ENCODE data around the gene FOXJ3.
"Not testable (repeated sequence)": the region's sequence is repeated elsewhere in the genome, so short reads cannot be mapped to it uniquely, and the experiment has no call there.

The FOXJ3 gene

DNA sequence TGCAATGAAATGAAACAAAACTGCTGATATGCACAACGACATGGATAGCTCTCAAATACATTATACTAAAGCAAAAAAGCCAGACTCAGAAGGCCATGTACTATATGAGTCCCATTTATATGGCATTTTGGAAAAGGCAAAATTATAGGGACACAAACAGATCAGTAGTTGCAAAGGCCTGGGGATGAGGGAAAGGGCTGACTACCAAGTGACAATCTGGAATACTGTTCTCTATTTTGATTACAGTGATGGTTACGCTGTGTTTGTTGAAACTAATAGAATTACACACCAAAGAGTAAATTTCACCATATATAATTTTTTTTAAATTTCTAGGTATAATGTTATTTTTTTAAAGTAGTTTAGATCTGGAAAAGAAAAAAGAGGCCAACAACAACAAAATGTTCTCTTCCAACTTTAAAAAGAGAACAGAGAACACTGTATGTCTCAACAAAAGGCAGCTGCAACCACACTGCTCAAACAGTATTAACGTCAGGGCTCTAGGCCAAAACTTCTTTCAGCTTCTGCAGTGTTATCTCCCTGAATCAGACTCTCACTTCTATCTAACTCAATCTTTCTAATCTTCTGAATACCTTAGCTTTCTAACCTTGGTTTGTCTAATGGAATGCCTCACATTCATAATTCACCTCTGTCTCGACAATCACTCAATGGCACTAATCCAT, 75.8 kb downstream of the FOXJ3 start:
- no peak for DNase-seq (ENCODE audit: low read depth in 2 of 2, low spot score in 1 of 2)

GRCh38 chr1:42258218-42258617, 76.8 kb downstream of the FOXJ3 start:
- no peak for DNase-seq (ENCODE audit: low read depth in 2 of 2, low spot score in 1 of 2)

- DNase-seq (ENCODE audit: low read depth in 2 of 2, low spot score in 1 of 2): no peak
Observed at GRCh38 chr1:42251042-42251441, 84.0 kb downstream of the FOXJ3 start.

DNA sequence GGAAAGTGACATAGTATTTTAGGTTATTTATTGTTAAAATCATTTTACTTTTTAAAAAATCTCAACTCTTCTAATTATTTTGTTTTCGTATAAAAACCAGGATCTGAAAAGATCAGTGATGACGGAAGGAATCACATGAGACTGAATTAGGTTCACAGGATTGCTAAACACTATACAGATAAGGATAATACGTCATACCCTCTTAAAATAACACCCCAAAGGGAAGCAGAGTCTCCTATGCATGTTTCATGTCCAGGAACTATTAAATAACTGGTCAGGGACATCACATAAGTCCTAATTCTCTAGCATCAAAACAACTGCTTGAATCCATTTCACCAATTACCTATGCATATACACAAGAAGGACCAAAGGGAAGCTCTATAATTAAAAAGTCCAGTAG, 84.9 kb downstream of the FOXJ3 start:
- DNase-seq (ENCODE audit: low read depth in 2 of 2, low spot score in 1 of 2): no peak

- DNase-seq (ENCODE audit: low read depth in 2 of 2, low spot score in 1 of 2): no peak
Observed at GRCh38 chr1:42240966-42241755, 93.9 kb downstream of the FOXJ3 start.

DNA sequence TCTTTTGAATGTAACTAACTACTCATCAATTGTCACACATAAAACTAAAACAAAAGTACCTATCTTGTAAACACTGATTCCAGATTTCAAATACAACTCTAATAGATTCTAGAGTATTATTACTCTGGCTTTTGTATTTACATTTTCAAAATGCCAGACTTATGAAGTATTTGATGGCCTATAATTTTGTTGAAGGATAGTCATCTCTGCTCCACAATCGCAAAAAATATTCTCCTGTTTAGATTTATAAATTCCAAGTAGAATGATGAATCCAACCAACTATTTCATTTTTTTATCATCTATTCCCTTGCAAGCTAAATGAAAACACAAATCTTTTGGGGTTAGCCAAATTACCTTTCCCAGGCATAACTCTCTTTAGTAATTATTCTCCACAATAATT, 95.5 kb downstream of the FOXJ3 start:
- no peak for DNase-seq (ENCODE audit: low read depth in 2 of 2, low spot score in 1 of 2)

GRCh38 chr1:42239041-42239440, 96.0 kb downstream of the FOXJ3 start:
- DNase-seq (ENCODE audit: low read depth in 2 of 2, low spot score in 1 of 2): no peak

DNA sequence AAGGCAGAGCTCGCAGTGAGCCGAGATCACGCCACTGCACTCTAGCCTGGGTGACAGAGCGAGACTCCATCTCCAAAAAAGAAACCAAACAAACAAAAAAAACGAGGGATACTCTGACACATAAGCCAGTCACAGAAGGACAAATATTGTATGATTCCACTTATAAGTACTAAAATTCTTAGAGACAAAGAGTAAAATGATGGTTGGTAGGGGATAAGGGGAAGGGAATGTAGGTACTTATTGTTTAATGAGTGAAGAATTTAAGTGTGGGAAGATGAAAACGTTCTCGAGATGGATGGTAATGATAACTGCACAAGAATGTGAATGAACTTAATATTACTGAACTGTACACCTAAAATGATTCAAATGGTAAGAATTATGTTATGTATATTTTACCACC, 103.8 kb downstream of the FOXJ3 start:
- DNase-seq (ENCODE audit: low read depth in 2 of 2, low spot score in 1 of 2): no peak

- no peak for DNase-seq (ENCODE audit: low read depth in 2 of 2, low spot score in 1 of 2)
Observed at GRCh38 chr1:42228938-42229337, 106.1 kb downstream of the FOXJ3 start.

DNA sequence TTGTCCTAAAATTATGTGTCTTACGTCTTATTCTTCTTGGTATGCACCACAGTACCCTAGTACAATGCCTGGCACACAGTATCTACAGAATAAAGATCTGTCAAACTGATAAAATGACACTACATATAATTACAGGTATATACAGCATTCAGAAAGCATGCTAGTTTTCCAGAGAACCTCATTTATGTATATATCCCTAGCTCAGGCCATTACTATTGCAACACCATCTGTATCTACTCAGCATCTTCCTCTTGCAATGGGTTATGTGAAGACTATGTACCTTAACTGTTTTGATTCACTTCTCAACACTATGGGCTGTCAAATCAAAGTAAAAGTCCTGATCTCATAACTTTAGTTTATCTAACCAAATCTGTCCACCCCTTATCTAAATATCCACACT, 112.0 kb downstream of the FOXJ3 start:
- DNase-seq (ENCODE audit: low read depth in 2 of 2, low spot score in 1 of 2): no peak

- DNase-seq (ENCODE audit: low read depth in 2 of 2, low spot score in 1 of 2): no peak
Observed at GRCh38 chr1:42221952-42222606, 113.0 kb downstream of the FOXJ3 start.

DNA sequence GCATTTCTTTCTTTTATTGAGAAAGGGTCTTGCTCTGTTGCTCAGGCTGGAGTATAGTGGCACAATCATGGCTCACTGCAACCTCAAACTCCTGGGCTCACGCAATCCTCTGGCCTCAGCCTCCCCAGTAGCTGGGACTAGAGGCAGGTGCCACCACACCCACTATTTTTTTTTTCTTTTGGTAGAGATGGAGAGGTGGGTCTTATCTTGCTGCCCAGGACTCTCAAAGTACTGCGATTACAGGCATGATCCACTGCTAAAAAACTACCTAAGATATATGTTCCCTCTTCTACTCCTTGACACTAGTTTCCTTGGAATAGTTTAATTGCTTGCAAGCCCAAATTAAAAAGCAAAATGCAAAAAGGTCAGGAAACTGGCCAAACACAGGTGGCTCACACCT, 113.6 kb downstream of the FOXJ3 start:
- no peak for DNase-seq (ENCODE audit: low read depth in 2 of 2, low spot score in 1 of 2)

GRCh38 chr1:42219627-42220026, 115.4 kb downstream of the FOXJ3 start:
- no peak for DNase-seq (ENCODE audit: low read depth in 2 of 2, low spot score in 1 of 2)

DNA sequence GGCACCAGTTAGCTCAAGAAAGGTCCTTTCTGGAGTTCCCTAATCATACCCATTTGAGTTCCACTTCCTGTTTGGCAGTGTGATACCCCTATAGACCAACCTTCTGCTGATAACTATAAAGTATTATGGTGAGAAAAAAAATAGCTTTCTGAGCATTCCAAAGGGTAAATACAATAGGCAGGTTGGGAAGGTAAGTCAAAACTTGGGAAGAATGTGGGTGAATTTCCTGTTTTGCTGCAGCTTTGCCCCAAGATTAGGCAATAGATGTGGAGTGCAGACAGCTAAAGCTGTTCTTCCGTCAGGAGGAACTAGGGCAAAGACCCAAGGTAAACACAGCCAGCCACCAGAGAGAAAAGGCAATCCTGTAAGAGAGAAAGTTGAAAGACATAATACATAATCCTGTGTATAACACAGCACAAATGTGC, 120.6 kb downstream of the FOXJ3 start:
- DNase-seq (ENCODE audit: low read depth in 2 of 2, low spot score in 1 of 2): no peak

GRCh38 chr1:42211224-42211623, 123.8 kb downstream of the FOXJ3 start:
- DNase-seq (ENCODE audit: low read depth in 2 of 2, low spot score in 1 of 2): no peak

- no peak for DNase-seq (ENCODE audit: low read depth in 2 of 2, low spot score in 1 of 2)
Observed at GRCh38 chr1:42210421-42211133, 124.5 kb downstream of the FOXJ3 start.

DNA sequence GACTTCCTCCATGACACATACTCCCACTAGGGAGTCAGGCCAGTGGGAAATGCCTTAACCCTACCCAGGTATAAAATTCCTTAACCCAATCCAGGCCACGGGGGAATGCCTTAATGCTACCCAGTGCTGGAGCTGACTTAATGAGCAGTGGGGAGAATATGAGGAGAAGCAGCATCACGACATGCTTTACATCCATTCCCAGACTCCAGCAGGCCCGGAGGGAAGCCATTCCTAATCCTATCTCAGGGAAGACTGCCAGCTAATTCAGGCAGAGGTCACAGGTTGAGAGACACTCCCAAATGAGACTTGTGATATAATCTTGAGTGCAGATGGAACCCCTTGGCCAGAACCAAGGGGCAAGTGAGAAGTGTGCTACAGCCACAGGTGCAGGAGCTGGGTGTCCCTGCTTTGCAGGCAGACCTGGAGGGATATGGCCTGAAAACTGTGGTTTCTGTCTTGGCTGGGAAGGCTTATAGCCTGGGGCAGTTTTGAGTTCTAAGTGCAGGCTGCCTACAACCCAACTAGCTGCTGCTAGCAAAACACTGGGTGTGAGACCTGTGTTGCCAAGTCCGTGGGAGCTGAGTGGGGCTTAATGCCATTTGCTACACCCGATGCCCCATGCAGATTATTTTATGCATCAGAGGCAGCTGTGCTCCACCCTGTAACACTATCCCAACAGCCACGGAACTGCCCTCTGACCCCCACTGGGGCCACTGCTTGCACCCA, 125.3 kb downstream of the FOXJ3 start:
- no peak for DNase-seq (ENCODE audit: low read depth in 2 of 2, low spot score in 1 of 2)

DNA sequence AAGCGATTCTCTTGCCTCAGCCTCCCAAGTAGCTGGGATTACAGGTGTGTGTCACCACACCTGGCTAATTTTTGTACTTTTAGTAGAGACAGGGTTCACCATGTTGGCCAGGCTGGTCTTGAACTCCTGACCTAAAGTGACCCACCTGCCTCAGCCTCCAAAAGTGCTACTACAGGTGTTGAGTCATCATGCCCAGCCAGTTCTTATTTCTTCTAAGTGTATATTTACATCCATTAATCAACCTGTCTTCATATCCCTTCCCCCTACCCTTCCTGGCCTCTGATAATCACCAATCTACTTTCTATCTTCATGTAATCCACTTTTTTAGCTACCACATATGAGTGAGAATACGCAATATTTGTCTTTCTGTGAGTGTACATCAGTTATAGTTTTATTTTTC, 128.1 kb downstream of the FOXJ3 start:
- DNase-seq (ENCODE audit: low read depth in 2 of 2, low spot score in 1 of 2): not testable (repeated sequence)

GRCh38 chr1:42206164-42206563, 128.9 kb downstream of the FOXJ3 start:
- DNase-seq (ENCODE audit: low read depth in 2 of 2, low spot score in 1 of 2): no peak

DNA sequence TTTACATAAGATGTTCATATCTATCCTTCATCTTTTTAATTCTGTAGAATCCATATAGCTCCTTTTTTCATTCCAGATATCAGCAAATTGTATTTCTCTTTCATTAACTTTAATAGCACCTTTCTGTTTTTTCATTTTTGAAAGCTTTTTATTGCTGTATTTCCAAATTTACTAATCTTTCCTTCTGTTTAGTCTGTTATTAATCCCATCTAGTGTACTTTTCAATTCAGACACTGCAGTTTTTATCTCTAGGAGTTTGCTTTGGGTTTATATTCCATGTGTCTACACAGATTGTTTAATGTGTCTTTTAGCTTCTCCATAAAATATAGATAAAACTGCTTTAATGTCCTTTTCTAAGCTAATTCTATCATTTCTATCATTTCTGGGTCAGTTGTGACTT, 133.0 kb downstream of the FOXJ3 start:
- DNase-seq (ENCODE audit: low read depth in 2 of 2, low spot score in 1 of 2): no peak

DNA sequence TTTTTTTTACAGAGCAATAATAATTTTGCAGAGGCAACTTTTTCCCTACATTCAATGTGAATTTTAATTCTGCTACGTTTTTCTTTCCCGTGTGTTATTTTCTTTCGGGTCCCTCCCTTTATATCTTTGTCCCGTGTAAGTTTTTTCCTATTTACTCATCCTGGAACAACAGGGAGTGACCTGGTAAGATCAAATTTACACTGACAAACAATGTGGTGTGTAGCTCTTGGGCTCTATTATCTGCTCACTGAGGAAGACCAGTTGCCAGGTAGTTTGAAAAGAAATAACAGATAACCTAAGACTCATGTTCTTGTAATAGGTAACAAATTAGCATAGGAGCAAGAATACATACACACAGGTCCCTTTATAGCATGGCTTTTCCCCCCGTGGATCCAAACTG, 136.8 kb downstream of the FOXJ3 start:
- no peak for DNase-seq (ENCODE audit: low read depth in 2 of 2, low spot score in 1 of 2)

All from stimulated activated CD8-positive, alpha-beta memory T cell treated with anti-CD3 and anti-CD28 coated beads, Interleukin-4, amount 100 ng/mL, for 4 hours (primary cell).